ENCODE results near the gene CCDC177. TPM values are rescaled to one million over a fixed set of nuclear protein-coding genes. Genes with fewer than 3 reads are reported as not detected.

CCDC177 gene
- total RNA-seq, 1 experiment from 2014 or later, result not detected

DNA sequence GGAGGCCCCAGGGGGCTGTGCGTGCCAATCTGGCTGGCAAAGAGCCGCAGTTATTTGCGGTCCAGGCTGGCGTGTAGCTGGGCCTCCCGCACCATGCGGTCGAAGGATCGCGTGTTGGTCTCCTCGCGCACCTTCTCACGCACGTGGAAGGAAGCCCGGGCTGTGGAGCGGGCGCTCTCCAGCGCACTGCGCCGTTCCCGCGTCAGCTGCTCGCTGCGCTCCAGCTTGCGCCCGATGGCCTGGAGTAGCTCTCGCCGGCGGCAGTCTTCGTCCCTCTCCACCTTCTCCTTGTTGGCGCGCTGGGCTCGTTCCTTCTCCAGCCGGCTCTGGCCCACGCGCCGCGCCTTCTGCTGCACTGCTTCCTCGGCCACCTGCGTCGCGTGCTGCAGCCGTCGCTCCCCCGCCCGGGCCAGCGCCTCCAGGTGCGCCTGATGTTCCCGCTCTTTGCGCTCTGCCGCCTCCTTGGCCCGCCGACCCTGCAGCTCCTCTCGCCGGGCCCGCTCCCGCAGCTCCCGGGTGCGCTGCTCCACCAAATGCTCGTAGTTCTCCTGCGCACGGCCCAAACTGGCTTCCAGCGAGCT, 3.1 kb downstream of the CCDC177 start:
- H3K9me3 ChIP-seq (replicated peaks), result peaks cover 5% of the 10 kb centered on the region; the same call in 1 of the 2 replicates
- H3K27me3 ChIP-seq (replicated peaks), result peaks cover 79% of the 10 kb centered on the region
- H3K4me1 ChIP-seq (replicated peaks), result peaks cover 25% of the 10 kb centered on the region
- no peak for DNase-seq (ENCODE audit: low read depth in 1 of 2, low spot score in 2 of 2)
- no peak overlapping the region for H3K4me3 ChIP-seq
- no peaks in the 10 kb centered on the region for H3K36me3 ChIP-seq
- H3K27ac ChIP-seq, result no peak overlapping the region

DNA sequence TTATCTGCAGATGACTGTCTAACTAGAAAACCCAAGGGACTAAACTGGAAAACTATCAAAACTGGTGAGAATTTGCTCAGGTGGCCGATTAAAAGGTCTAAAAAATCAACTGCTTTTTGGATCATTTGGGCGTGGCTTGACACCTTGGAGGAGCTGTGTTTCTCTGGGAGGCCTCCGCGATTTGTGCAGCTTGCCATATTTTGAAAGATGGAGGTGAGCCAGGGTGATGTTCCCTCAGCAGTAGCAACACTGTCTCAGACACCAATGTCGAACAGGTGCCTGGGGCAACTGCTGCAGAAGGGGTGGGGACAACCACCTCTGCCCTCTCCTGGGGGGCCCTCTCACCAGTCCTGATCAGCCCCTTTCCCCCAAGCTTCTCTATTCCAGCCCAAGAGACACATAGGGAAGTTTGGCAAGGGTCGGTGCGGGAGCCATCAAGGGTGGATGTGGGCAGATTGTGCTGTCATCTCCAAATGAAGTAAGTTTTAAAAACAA, 3.8 kb downstream of the CCDC177 start:
- H3K4me3 ChIP-seq, result no peak overlapping the region
- peaks cover 5% of the 10 kb centered on the region; the same call in 1 of the 2 replicates for H3K9me3 ChIP-seq (replicated peaks)
- DNase-seq (ENCODE audit: low read depth in 1 of 2, low spot score in 2 of 2), result no peak
- H3K36me3 ChIP-seq, result no peaks in the 10 kb centered on the region
- H3K27me3 ChIP-seq (replicated peaks), result peaks cover 86% of the 10 kb centered on the region
- H3K27ac ChIP-seq, result no peak overlapping the region
- peaks cover 25% of the 10 kb centered on the region for H3K4me1 ChIP-seq (replicated peaks)

DNA sequence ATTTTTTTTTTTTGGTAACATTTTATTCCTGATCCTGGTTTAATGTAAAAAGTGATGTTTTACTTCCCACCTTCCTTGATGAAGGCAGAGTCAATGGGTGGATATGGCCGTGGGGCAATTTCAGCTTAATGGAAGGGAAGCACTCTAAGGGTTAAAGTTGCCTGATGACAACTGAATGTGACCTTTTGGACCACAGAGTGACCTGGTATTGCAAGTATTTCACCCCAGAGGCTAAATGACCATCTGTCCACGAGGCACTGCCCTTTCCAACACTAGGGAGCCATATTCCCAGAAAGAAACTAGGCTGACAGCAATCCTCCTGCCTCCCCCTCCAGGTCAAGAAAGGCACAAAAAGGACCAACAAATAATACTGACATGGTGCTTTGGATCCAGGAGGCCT, 4.8 kb downstream of the CCDC177 start:
- DNase-seq (ENCODE audit: low read depth in 1 of 2, low spot score in 2 of 2), result no peak
- Histone ChIP-seq H3K9me3 (replicated peaks) (peaks cover 5% of the 10 kb centered on the region; the same call in 1 of the 2 replicates), H3K4me1 (replicated peaks) (peaks cover 25% of the 10 kb centered on the region), H3K4me3 (no peak overlapping the region), H3K27me3 (replicated peaks) (peaks cover 80% of the 10 kb centered on the region), H3K36me3 (no peaks in the 10 kb centered on the region), H3K27ac (no peak overlapping the region)

DNA sequence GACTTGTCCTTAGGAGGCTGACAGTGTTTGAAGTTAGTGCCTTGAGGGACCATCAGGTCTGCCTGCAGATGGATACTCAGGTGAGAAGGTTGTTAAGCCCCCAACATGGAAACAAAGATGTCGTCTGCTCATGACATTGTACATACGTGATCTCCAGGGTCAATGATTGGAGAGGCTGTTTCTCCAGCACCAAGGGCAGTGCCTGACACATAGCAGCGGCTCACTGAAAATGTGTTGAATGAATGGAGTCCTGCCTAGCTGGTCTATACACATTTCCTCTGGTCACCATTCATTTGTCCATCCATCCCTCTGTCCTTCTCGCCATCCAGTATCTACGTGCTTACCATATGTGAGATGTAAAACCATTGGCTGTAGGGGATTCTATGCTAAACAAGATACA, 7.1 kb downstream of the CCDC177 start:
- Histone ChIP-seq H3K27me3 (replicated peaks) (peaks cover 59% of the 10 kb centered on the region), H3K9me3 (replicated peaks) (peaks cover 3% of the 10 kb centered on the region; the same call in 1 of the 2 replicates), H3K27ac (no peak overlapping the region), H3K36me3 (no peaks in the 10 kb centered on the region), H3K4me1 (replicated peaks) (peaks cover 10% of the 10 kb centered on the region), H3K4me3 (no peak overlapping the region)
- no peak for DNase-seq (ENCODE audit: low read depth in 1 of 2, low spot score in 2 of 2)

DNA sequence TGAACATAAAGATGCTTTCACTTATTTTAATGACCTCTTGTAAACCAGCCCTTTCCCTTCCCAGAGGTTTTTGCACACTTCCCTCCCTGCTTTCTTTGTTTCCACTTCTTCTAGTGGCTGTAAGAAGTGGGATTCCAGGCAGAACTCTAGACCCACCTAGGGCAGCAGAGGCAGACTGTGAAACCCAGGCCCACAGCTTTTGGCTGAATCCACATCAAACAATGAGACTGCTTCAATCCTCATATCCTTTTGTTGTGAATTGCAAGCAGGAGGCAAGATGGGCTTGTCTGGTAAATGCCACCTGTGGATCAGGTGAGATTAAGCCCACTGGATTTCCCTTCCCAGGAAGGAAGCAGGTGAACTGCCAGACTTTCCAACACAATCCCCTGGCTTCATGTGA, 12.8 kb downstream of the CCDC177 start:
- no peak overlapping the region for H3K4me3 ChIP-seq
- H3K36me3 ChIP-seq, result no peaks in the 10 kb centered on the region
- peaks cover 8% of the 10 kb centered on the region for H3K27me3 ChIP-seq (replicated peaks)
- H3K9me3 ChIP-seq (replicated peaks), result no peaks in the 10 kb centered on the region
- no peaks in the 10 kb centered on the region for H3K4me1 ChIP-seq (replicated peaks)
- DNase-seq (ENCODE audit: low read depth in 1 of 2, low spot score in 2 of 2), result no peak
- no peak overlapping the region for H3K27ac ChIP-seq

DNA sequence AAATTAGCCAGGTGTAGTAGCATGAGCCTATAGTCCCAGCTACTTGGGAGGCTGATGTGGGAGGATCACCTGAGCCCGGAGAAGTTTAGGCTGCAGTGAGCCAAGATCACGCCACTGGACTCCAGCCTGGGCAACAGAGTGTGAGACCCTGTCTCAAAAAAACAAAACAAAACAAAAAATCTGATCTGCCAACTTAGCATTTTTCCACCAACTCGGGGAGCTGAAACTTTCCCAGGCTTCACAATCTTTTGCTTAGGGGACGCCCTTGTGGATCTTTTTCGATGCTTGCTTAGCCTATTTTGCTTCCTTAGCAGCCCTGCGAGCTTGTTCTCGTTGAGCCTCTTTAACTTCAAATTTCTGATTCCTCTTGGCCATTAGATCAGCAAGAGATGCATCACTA, 13.8 kb downstream of the CCDC177 start:
- Histone ChIP-seq H3K27ac (no peak overlapping the region), H3K4me3 (no peak overlapping the region), H3K9me3 (replicated peaks) (no peaks in the 10 kb centered on the region), H3K27me3 (replicated peaks) (peaks cover 2% of the 10 kb centered on the region), H3K4me1 (replicated peaks) (no peaks in the 10 kb centered on the region), H3K36me3 (no peaks in the 10 kb centered on the region)
- DNase-seq (ENCODE audit: low read depth in 1 of 2, low spot score in 2 of 2), result no peak

DNA sequence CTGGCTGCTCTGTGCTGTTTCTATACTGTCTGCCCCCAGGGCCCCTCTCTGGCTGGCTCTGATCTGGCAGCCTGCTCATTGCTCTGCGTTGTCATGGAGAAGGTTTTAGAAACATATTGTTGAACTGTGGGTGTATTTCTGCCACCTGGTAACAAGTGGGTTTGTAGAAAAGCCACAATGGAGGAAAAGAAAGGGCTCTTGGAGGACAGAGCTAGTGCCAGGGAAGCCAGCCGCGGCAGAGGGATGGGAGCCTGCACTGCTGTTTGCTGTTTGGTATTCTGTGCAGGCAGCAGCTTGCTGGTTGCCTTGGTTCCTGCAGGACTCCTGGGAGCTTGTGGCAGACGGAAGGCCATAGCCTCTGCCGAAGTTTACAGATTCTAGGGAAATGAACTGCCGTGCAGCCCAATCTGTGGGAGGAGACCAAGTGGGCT, 15.1 kb downstream of the CCDC177 start:
- Histone ChIP-seq H3K36me3 (no peaks in the 10 kb centered on the region), H3K27ac (no peak overlapping the region), H3K27me3 (replicated peaks) (no peaks in the 10 kb centered on the region; the same call in 1 of the 2 replicates), H3K4me3 (no peak overlapping the region), H3K4me1 (replicated peaks) (no peaks in the 10 kb centered on the region), H3K9me3 (replicated peaks) (no peaks in the 10 kb centered on the region)
- no peak for DNase-seq (ENCODE audit: low read depth in 1 of 2, low spot score in 2 of 2)

DNA sequence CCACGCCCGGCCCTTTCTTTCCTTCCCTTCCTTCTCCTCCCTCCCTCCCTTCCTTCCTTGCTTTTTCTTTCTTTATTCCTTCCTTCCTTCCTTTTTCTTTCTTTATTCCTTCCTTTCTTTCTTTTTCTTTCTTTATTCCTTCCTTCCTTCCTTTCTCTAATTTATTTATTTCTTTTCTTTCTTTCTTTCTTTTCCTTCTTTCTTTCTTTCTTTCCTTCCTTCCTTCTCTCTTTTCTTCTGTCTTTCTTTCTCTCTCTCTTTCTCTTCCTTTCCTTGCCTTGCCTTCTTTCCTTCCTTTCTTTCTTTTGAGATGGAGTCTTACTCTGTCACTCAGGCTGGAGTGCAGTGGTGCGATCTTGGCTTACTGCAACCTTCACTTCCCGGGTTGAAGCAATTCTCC, 15.9 kb downstream of the CCDC177 start:
- no peaks in the 10 kb centered on the region for H3K36me3 ChIP-seq
- H3K4me1 ChIP-seq (replicated peaks), result no peaks in the 10 kb centered on the region
- no peak overlapping the region for H3K27ac ChIP-seq
- H3K4me3 ChIP-seq, result no peak overlapping the region
- DNase-seq (ENCODE audit: low read depth in 1 of 2, low spot score in 2 of 2), result no peak
- H3K9me3 ChIP-seq (replicated peaks), result no peaks in the 10 kb centered on the region
- no peaks in the 10 kb centered on the region for H3K27me3 ChIP-seq (replicated peaks)

DNA sequence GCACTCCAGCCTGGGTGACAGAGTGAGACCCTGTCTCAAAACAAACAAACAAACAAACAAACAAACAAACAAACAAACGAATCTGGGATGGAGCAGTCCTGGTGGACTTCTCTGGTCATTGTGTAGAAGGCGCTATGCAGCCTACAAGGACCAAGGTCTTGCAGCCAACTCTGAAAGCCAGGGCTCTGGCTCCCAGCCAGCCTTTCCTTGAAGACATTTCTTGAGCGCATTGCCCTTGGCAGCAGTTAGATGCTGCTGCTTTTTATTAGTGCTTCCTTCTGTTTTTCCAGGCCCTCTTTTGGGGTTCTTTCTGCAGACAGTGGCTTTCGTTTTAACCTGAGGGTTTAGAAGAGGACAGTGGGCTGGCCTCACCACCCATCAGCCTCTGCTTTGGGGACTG, 20.2 kb downstream of the CCDC177 start:
- no peaks in the 10 kb centered on the region for H3K9me3 ChIP-seq (replicated peaks)
- H3K27me3 ChIP-seq (replicated peaks), result no peaks in the 10 kb centered on the region
- no peaks in the 10 kb centered on the region for H3K36me3 ChIP-seq
- no peak overlapping the region for H3K27ac ChIP-seq
- DNase-seq (ENCODE audit: low read depth in 1 of 2, low spot score in 2 of 2), result no peak
- H3K4me1 ChIP-seq (replicated peaks), result no peaks in the 10 kb centered on the region
- no peak overlapping the region for H3K4me3 ChIP-seq

DNA sequence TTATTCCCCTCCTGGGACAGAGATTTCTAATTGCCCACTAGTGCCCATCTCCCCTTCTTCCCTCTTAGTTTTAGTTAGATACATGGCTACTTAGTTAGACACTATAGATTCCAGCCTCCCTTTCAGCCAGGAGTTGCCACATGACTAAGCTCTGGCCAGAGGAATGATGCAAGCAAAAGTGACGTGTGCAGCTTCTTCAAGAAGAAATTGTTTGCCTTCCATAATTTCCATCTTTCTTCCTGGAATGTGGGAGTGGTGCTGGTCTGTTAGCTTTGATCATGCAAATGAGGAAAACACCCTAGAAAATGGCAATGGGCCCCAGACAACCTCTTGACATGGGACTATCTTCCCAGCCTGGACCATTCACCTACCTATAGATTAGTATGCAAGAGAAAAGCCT, 21.4 kb downstream of the CCDC177 start:
- Histone ChIP-seq H3K27ac (no peak overlapping the region), H3K9me3 (replicated peaks) (no peaks in the 10 kb centered on the region), H3K4me3 (no peak overlapping the region), H3K36me3 (no peaks in the 10 kb centered on the region), H3K4me1 (replicated peaks) (no peaks in the 10 kb centered on the region), H3K27me3 (replicated peaks) (peaks cover 9% of the 10 kb centered on the region; the same call in 1 of the 2 replicates)
- no peak for DNase-seq (ENCODE audit: low read depth in 1 of 2, low spot score in 2 of 2)

DNA sequence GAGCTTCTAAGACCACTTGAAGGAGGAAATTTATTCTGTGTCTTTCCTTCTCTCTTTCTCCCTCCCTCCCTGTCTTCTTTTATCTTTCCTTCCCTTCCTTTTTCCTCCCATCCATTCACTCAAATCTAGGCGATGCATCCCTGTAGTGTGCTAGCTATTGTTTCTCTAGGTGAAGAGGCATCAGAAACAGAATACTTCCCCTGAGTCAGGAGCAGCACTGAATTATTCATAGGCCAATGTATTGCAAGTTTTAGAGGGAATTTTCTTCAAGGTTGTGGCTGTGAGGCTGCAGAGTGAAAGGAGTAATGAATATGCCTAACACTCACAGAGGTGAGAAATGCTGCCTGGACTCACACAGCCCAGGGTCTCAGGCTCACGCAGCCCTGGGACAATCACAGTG, 23.2 kb downstream of the CCDC177 start:
- H3K27ac ChIP-seq, result no peak overlapping the region
- H3K27me3 ChIP-seq (replicated peaks), result peaks cover 9% of the 10 kb centered on the region; the same call in 1 of the 2 replicates
- no peak for DNase-seq (ENCODE audit: low read depth in 1 of 2, low spot score in 2 of 2)
- H3K4me1 ChIP-seq (replicated peaks), result no peaks in the 10 kb centered on the region
- no peak overlapping the region for H3K4me3 ChIP-seq
- H3K36me3 ChIP-seq, result no peaks in the 10 kb centered on the region
- H3K9me3 ChIP-seq (replicated peaks), result no peaks in the 10 kb centered on the region

DNA sequence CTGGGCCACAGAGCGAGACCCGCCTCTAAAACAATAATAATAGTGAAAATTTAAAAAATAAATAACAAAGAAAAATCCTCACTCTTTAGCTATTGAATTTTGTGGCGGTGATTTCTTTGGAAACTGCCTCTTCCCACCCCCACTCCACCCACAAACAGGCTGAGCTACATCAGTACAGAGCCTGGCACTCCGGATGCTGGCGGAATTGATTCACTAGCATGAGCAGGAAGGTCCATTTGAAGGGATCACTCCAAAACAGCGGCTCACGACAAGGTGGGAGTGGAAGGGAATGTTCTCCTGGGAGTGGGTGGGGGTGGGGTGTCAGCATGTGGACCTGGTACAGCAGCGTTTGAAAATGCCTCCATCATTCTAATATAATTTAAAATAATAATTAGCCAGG, 26.1 kb downstream of the CCDC177 start:
- Histone ChIP-seq H3K4me1 (replicated peaks) (no peaks in the 10 kb centered on the region), H3K27ac (no peak overlapping the region), H3K9me3 (replicated peaks) (no peaks in the 10 kb centered on the region), H3K27me3 (replicated peaks) (peaks cover 11% of the 10 kb centered on the region; the same call in 1 of the 2 replicates), H3K4me3 (no peak overlapping the region), H3K36me3 (no peaks in the 10 kb centered on the region)
- no peak for DNase-seq (ENCODE audit: low read depth in 1 of 2, low spot score in 2 of 2)

DNA sequence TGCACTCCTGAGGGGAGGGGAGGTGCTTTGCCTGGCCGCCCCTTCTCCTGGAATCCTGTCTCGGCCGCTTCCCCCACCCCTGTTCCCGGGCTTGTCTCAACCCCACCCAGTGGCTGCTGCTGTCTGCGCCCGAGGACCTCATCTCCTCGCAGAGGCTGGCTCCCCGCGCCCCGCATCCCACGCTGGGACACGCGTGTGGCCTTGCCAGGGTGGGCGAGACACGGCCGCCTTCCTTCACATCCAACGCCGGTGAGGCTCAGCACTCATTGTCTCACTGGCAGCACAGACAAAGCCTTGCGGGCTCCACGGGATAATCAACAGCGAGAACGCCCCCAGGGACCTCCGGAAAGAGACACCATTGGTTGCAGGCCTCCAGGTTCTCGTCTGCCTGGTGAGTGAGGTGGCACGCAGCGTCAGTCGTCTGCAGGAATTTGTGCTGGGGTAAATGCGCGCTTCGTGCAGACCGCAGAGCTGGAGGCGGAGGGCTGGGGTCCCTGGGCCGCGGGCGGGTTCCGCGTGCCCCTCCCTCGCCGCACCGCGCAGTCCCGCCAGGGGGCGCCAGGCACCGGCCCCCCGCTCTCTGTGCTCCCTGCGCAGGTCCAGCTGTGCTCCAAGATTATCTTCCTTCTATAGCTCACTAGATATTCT, 26.8 kb downstream of the CCDC177 start:
- H3K9me3 ChIP-seq (replicated peaks), result no peaks in the 10 kb centered on the region
- H3K4me3 ChIP-seq, result no peak overlapping the region
- no peaks in the 10 kb centered on the region for H3K4me1 ChIP-seq (replicated peaks)
- no peak for DNase-seq (ENCODE audit: low read depth in 1 of 2, low spot score in 2 of 2)
- H3K36me3 ChIP-seq, result no peaks in the 10 kb centered on the region
- H3K27ac ChIP-seq, result no peak overlapping the region
- H3K27me3 ChIP-seq (replicated peaks), result peaks cover 11% of the 10 kb centered on the region; the same call in 1 of the 2 replicates

DNA sequence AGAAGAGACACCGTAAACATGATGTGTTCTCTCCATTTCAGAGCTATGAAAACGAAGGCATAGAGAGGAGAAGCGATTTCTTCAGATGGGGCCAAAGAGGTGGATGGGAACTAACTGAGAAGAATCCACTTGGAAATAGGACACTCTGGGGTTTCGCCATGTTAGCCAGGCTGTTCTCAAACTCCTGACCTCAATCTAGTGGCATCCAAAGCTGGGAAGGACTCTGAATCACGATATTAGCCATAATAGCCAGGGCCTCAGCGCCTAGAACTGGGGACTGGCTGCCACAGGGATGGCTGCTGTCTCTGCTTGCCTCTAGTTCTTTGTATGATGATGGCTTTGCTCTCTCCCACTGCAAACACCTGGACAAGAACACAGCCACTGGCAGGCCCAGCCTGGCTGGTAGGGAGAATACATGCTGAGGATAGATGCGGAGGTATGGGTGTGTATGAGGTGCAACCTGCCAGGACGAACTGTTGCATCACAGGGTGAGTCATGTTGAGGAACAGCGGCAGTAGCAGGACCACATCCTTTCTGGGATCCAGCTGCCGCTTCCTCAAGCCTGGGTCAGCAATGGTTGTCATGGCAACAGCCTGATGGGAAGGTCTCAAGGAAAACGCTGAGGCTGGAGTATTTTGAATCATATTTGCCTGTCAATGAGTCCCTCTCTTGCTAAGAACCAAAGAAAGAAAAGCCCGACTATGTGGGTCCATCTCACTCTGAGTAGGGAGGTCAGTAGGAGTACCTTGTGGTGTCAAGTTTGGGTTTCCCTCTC, 31.1 kb downstream of the CCDC177 start:
- Histone ChIP-seq H3K9me3 (replicated peaks) (no peaks in the 10 kb centered on the region), H3K4me3 (no peak overlapping the region), H3K4me1 (replicated peaks) (no peaks in the 10 kb centered on the region), H3K36me3 (no peaks in the 10 kb centered on the region), H3K27me3 (replicated peaks) (peaks cover 8% of the 10 kb centered on the region), H3K27ac (no peak overlapping the region)
- no peak for DNase-seq (ENCODE audit: low read depth in 1 of 2, low spot score in 2 of 2)

Measured in SJSA1 (cell line).